GM12878 (cell line): ENCODE measurements around the gene MYPN. TPM values are rescaled to one million over a fixed set of nuclear protein-coding genes. Genes with fewer than 3 reads are reported as not detected.

Experiments used
- DPF2 ChIP-seq: fragments of 450-650 bp; IDR thresholded peaks from 2 replicates; pipeline ENCODE4 v1.6.1; 2017; ENCODE audit warnings: mild to moderate bottlenecking
- MYB ChIP-seq: fragments of 150-350 bp; IDR thresholded peaks from 2 replicates; pipeline ENCODE4 v1.6.1; 2014; ENCODE audit warnings: mild to moderate bottlenecking, low read depth, low read length, borderline replicate concordance
- RB1 ChIP-seq: fragments of 450-650 bp; formaldehyde crosslinking; IDR thresholded peaks from 2 replicates; pipeline ENCODE4 v1.6.1; 2017; ENCODE audit warnings: mild to moderate bottlenecking, borderline replicate concordance
- SIX5 ChIP-seq: IDR thresholded peaks from 2 replicates; pipeline ENCODE4 v1.6.1; 2011; ENCODE audit warnings: mild to moderate bottlenecking, low read depth, low read length, moderate library complexity; ENCODE audit not compliant: severe bottlenecking
- SP1 ChIP-seq: IDR thresholded peaks from one replicate; pipeline ENCODE4 v1.6.1; 2011; ENCODE audit warnings: low read depth, low read length
- STAT3 ChIP-seq: IDR thresholded peaks from 2 replicates; pipeline ENCODE4 v1.6.1; 2011; ENCODE audit warnings: low read depth, low read length, improper control_type of control experiment
- YBX1 ChIP-seq: fragments of 450-650 bp; IDR thresholded peaks from 2 replicates; pipeline ENCODE4 v1.6.1; 2016; ENCODE audit warnings: antibody characterized with exemption
- polyA plus RNA-seq, 11 experiments: library from polyadenylated mRNA; depleted of rRNA in 4 of 11; unstranded in 6 of 11; stranded (reverse) in 5 of 11; fragments of >200 nt; fragmentation: Nextera tagmentation in 4 of 11; fragmentation: Illumina TruSeq in 1 of 11; extraction: Ambion mirVana in 4 of 11; extraction: Trizol in 1 of 11; gene quantifications; 1 replicate in 1 of 11; 2 replicates in 10 of 11; pipeline versions ENCODE4 v1.2.1 to v1.2.3, GENCODE V29; 2011 to 2016; ENCODE audit warnings: inconsistent platforms in 2 of 11, missing spikeins in 2 of 11, low read depth in 1 of 11
- total RNA-seq, 4 experiments: library from RNA; depleted of rRNA in 3 of 4; stranded (reverse); fragments of >200 nt in 3 of 4; fragmentation: Illumina TruSeq in 1 of 4; extraction: Trizol in 1 of 4; gene quantifications; 2 replicates each; pipeline versions ENCODE4 v1.2.1 to v1.2.3, GENCODE V29; 2013 to 2021
- TF ChIP-seq, protein P1 (sequence below): IDR thresholded peaks from 2 replicates; pipeline ENCODE4 v1.6.1; 2012; ENCODE audit warnings: low read depth, low read length, improper control_type of control experiment
- TF ChIP-seq, protein P2 (sequence below), 3 experiments: IDR thresholded peaks in 2 of 3; conservative IDR thresholded peaks in 1 of 3; 2 replicates each; pipeline ENCODE4 v1.5.1; 2011; ENCODE audit warnings: low read depth in 3 of 3, low read length in 3 of 3, mild to moderate bottlenecking in 3 of 3, control low read depth in 2 of 3, moderate library complexity in 2 of 3, inconsistent platforms in 1 of 3, mixed read lengths in 1 of 3; ENCODE audit not compliant: control insufficient read depth in 2 of 3, insufficient read depth in 1 of 3; ENCODE audit errors: extremely low read depth in 1 of 3

The MYPN gene
- total and polyA plus RNA-seq, 10 of the 15 experiments (the other 5 are each of a cell fraction or from before 2014, with no cell fraction given): 0.01 to 0.02 TPM; not detected in 8

DNA sequence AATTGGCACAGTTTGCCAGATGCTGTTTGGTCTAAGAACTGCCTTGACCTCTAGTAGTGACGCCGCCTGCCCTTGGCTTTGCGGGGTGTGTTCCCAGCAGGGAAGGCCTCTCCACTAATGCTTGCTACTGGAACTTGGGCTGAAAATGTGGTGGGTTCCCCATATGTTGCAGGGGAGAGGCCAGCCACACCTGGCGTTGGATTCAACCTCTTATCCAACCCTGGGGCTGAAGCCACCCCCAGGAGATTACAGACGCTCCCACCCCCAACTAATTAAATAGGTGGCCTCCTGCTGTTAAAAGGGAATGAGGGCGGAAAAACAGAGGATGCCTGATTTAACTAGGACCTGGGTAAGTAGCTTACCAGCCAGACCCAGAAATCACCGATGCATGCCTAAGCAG is 141.9 kb downstream of the MYPN start (continued):
- TF ChIP-seq MYB: no peak
- TF ChIP-seq SIX5: no peak
- TF ChIP-seq, protein P1, sequence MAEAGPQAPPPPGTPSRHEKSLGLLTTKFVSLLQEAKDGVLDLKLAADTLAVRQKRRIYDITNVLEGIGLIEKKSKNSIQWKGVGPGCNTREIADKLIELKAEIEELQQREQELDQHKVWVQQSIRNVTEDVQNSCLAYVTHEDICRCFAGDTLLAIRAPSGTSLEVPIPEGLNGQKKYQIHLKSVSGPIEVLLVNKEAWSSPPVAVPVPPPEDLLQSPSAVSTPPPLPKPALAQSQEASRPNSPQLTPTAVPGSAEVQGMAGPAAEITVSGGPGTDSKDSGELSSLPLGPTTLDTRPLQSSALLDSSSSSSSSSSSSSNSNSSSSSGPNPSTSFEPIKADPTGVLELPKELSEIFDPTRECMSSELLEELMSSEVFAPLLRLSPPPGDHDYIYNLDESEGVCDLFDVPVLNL: no peak
- no peak for TF ChIP-seq SP1
- TF ChIP-seq, protein P2, sequence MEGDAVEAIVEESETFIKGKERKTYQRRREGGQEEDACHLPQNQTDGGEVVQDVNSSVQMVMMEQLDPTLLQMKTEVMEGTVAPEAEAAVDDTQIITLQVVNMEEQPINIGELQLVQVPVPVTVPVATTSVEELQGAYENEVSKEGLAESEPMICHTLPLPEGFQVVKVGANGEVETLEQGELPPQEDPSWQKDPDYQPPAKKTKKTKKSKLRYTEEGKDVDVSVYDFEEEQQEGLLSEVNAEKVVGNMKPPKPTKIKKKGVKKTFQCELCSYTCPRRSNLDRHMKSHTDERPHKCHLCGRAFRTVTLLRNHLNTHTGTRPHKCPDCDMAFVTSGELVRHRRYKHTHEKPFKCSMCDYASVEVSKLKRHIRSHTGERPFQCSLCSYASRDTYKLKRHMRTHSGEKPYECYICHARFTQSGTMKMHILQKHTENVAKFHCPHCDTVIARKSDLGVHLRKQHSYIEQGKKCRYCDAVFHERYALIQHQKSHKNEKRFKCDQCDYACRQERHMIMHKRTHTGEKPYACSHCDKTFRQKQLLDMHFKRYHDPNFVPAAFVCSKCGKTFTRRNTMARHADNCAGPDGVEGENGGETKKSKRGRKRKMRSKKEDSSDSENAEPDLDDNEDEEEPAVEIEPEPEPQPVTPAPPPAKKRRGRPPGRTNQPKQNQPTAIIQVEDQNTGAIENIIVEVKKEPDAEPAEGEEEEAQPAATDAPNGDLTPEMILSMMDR (IDR thresholded peaks at IDR 0.05 in 2 of 3, conservative IDR thresholded peaks at IDR 0.05 in 1 of 3; ENCODE audit: control insufficient read depth in 2 of 3, extremely low read depth in 1 of 3, insufficient read depth in 1 of 3, low read depth in 3 of 3, low read length in 3 of 3): no peak
- no peak for TF ChIP-seq RB1
- no peak for TF ChIP-seq DPF2
- no peak for TF ChIP-seq STAT3
- TF ChIP-seq YBX1: no peak
